Measurements from ENCODE around the gene CDH23. TPM values are rescaled to one million over a fixed set of nuclear protein-coding genes. Genes with fewer than 3 reads are reported as not detected.

CDH23 gene
- total and polyA plus RNA-seq, 5 donors: 2.4 to 6.3 (median 5.2) TPM

- H3K27me3 ChIP-seq (ENCODE audit: control insufficient read depth, insufficient read depth): no peaks in the 10 kb centered on the region
- 87% methylated on average over 9 of the region's 9 CpGs for WGBS
- intact Hi-C loops (cut with DNase I): no loop called here
- ATAC-seq (no peak), DNase-seq (no peak)
- no peaks in the 10 kb centered on the region for H3K9me3 ChIP-seq (ENCODE audit: control insufficient read depth, low read length)
- H3K4me3 ChIP-seq (ENCODE audit: low read length): no peak overlapping the region
- no peak overlapping the region for H3K27ac ChIP-seq (ENCODE audit: low read length)
- H3K4me1 ChIP-seq (ENCODE audit: control insufficient read depth, insufficient read depth, low read length): no peaks in the 10 kb centered on the region
Observed at GRCh38 chr10:71821909-71822763, 425.4 kb downstream of the CDH23 start.

GRCh38 chr10:71823356-71823755 lies 426.6 kb downstream of the CDH23 start:
- WGBS: 80% methylated on average over 4 of the region's 4 CpGs
- H3K4me1 ChIP-seq (ENCODE audit: control insufficient read depth, insufficient read depth, low read length): no peaks in the 10 kb centered on the region
- intact Hi-C loops (cut with DNase I): no loop called here
- H3K27ac ChIP-seq (ENCODE audit: low read length): no peak overlapping the region
- DNase-seq (no peak), ATAC-seq (no peak)
- no peak overlapping the region for H3K4me3 ChIP-seq (ENCODE audit: low read length)
- no peaks in the 10 kb centered on the region for H3K27me3 ChIP-seq (ENCODE audit: control insufficient read depth, insufficient read depth)
- H3K9me3 ChIP-seq (ENCODE audit: control insufficient read depth, low read length): no peaks in the 10 kb centered on the region

- WGBS: 96% methylated on average over 3 of the region's 3 CpGs
Observed at GRCh38 chr10:71824333-71824732, 427.6 kb downstream of the CDH23 start.

DNA sequence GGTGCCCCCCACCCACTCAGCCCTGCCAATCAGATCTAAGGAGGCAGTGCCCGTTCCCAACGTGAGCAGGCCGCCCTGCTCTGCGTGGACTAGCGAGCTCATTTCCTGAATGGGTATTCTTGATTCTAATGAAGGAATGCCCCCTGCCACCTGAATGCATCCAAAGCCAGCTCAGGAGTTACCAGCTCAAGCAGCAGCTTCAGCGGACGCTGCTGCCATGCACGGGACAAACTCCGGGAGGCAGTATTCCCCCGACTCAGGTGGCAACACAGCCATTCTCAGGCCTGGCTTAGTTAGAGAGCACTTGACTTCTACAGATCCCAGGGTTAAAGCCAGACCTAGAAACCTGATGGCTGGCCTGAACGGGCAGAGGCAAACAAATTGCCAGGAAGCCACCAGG lies 428.5 kb downstream of the CDH23 start:
- intact Hi-C loops (cut with DNase I): no loop called here
- no peak overlapping the region for H3K27ac ChIP-seq (ENCODE audit: low read length)
- no peaks in the 10 kb centered on the region for H3K9me3 ChIP-seq (ENCODE audit: control insufficient read depth, low read length)
- H3K4me1 ChIP-seq (ENCODE audit: control insufficient read depth, insufficient read depth, low read length): no peaks in the 10 kb centered on the region
- H3K4me3 ChIP-seq (ENCODE audit: low read length): no peak overlapping the region
- ATAC-seq: no peak
- no peak for DNase-seq
- H3K27me3 ChIP-seq (ENCODE audit: control insufficient read depth, insufficient read depth): no peaks in the 10 kb centered on the region
- 80% methylated on average over 11 of the region's 11 CpGs for WGBS

More at GRCh38 chr10:71824333-71824732, 427.6 kb downstream of the CDH23 start:
- Histone ChIP-seq H3K27me3 (ENCODE audit: control insufficient read depth, insufficient read depth) (no peaks in the 10 kb centered on the region), H3K4me1 (ENCODE audit: control insufficient read depth, insufficient read depth, low read length) (no peaks in the 10 kb centered on the region), H3K9me3 (ENCODE audit: control insufficient read depth, low read length) (no peaks in the 10 kb centered on the region), H3K27ac (ENCODE audit: low read length) (no peak overlapping the region), H3K4me3 (ENCODE audit: low read length) (no peak overlapping the region)
- intact Hi-C loops (cut with DNase I): no loop called here
- ATAC-seq (no peak), DNase-seq (no peak)

GRCh38 chr10:71827852-71828251 lies 431.1 kb downstream of the CDH23 start:
- intact Hi-C loops (cut with DNase I): no loop called here
- 81% methylated on average over 6 of the region's 6 CpGs for WGBS
- Histone ChIP-seq H3K4me3 (ENCODE audit: low read length) (no peak overlapping the region), H3K27ac (ENCODE audit: low read length) (no peak overlapping the region), H3K4me1 (ENCODE audit: control insufficient read depth, insufficient read depth, low read length) (no peaks in the 10 kb centered on the region), H3K27me3 (ENCODE audit: control insufficient read depth, insufficient read depth) (no peaks in the 10 kb centered on the region), H3K9me3 (ENCODE audit: control insufficient read depth, low read length) (no peaks in the 10 kb centered on the region)
- ATAC-seq (no peak), DNase-seq (no peak)

DNA sequence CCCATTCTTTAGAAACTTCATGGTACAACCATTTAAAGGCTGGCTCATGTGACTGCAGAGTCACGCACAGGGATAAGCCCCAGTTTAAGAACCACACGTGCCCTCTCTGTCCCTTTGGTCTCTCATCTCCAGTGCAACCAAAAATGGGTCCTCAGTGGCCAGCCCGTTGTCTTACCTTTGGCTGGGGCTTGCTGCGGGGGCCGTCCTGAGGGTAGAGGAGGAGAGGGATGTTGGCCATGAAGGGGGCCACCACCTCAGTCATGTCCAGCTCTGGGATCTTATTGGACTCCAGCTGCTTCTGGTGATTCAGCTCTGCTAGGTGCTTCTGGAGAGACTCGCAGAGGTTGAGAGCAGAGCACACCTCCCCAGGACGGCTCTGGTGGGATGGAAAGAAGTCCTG lies 432.0 kb downstream of the CDH23 start:
- Histone ChIP-seq H3K4me1 (ENCODE audit: control insufficient read depth, insufficient read depth, low read length) (no peaks in the 10 kb centered on the region), H3K4me3 (ENCODE audit: low read length) (no peak overlapping the region), H3K9me3 (ENCODE audit: control insufficient read depth, low read length) (no peaks in the 10 kb centered on the region), H3K27ac (ENCODE audit: low read length) (no peak overlapping the region), H3K27me3 (ENCODE audit: control insufficient read depth, insufficient read depth) (no peaks in the 10 kb centered on the region)
- DNase-seq: no peak
- ATAC-seq: no peak
- WGBS: 94% methylated on average over 7 of the region's 7 CpGs
- intact Hi-C loops (cut with DNase I): no loop called here

- Histone ChIP-seq H3K27me3 (ENCODE audit: control insufficient read depth, insufficient read depth) (no peaks in the 10 kb centered on the region), H3K4me1 (ENCODE audit: control insufficient read depth, insufficient read depth, low read length) (no peaks in the 10 kb centered on the region), H3K27ac (ENCODE audit: low read length) (no peak overlapping the region), H3K4me3 (ENCODE audit: low read length) (no peak overlapping the region), H3K9me3 (ENCODE audit: control insufficient read depth, low read length) (no peaks in the 10 kb centered on the region)
- 72% methylated on average over 5 of the region's 5 CpGs for WGBS
- peak; percentile 34 to 55 for ATAC-seq
- peak in 2 of 3 donors; percentile 61 to 69 for DNase-seq
- intact Hi-C loops (cut with DNase I): no loop called here
Observed at GRCh38 chr10:71829171-71829570, 432.5 kb downstream of the CDH23 start.

DNA sequence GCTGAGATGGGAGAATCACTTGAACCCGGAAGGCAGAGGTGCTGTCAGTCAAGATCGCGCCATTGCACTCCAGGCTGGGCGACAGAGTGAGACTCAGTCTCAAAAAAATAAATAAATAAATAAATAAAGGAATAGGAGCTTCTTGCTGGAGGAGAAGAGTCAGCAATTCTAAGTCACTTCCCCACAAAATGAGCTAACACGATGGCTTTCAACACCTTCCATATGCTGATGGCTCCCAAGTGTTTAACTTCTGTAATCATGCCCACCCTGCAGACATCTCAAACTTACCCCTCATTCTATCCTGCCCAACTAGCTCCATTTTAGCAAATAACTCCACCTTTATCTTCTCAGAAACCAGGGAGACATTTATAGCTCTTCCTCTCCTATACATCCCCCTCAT lies 433.2 kb downstream of the CDH23 start:
- intact Hi-C loops (cut with DNase I): loop anchor here in 3 of 4 donors (10.0 kb wide), 1 partner anchor 65 kb away; no protein-coding TSS in a partner anchor
- H3K4me3 ChIP-seq (ENCODE audit: low read length): no peak overlapping the region
- H3K4me1 ChIP-seq (ENCODE audit: control insufficient read depth, insufficient read depth, low read length): no peaks in the 10 kb centered on the region
- no peaks in the 10 kb centered on the region for H3K27me3 ChIP-seq (ENCODE audit: control insufficient read depth, insufficient read depth)
- ATAC-seq (no peak), DNase-seq (no peak)
- H3K9me3 ChIP-seq (ENCODE audit: control insufficient read depth, low read length): no peaks in the 10 kb centered on the region
- WGBS: 85% methylated on average over 5 of the region's 5 CpGs
- H3K27ac ChIP-seq (ENCODE audit: low read length): no peak overlapping the region

DNA sequence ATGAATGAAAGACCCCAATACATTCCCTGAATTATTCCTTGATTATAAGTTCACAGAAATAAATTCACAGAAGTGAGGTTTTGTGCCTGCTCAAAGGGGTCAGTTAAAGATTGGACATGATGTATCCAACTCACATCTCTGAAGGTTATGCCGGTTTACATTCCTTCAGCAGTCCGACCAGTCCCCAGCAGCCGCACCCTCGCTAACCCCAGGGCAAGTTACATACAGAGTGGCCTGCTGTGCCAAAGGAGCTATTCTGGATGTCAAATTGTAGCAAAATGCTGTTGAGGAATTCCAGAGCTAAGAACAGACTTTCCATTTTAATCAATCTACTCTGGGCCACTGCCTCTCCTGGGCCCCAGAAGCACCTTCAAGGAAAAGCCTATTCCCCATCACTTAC lies 434.0 kb downstream of the CDH23 start:
- DNase-seq (no peak), ATAC-seq (no peak)
- Histone ChIP-seq H3K27me3 (ENCODE audit: control insufficient read depth, insufficient read depth) (no peaks in the 10 kb centered on the region), H3K4me1 (ENCODE audit: control insufficient read depth, insufficient read depth, low read length) (peaks cover 2% of the 10 kb centered on the region), H3K4me3 (ENCODE audit: low read length) (no peak overlapping the region), H3K27ac (ENCODE audit: low read length) (no peak overlapping the region), H3K9me3 (ENCODE audit: control insufficient read depth, low read length) (no peaks in the 10 kb centered on the region)
- intact Hi-C loops (cut with DNase I): loop anchor here in 3 of 4 donors (10.0 kb wide), 1 partner anchor 64 kb away; no protein-coding TSS in a partner anchor
- 95% methylated on average over 4 of the region's 4 CpGs for WGBS

- intact Hi-C loops (cut with DNase I): loop anchor here in 3 of 4 donors (10.0 kb wide), 1 partner anchor 63 kb away; no protein-coding TSS in a partner anchor
- Histone ChIP-seq H3K4me1 (ENCODE audit: control insufficient read depth, insufficient read depth, low read length) (peaks cover 14% of the 10 kb centered on the region), H3K9me3 (ENCODE audit: control insufficient read depth, low read length) (no peaks in the 10 kb centered on the region), H3K27me3 (ENCODE audit: control insufficient read depth, insufficient read depth) (no peaks in the 10 kb centered on the region), H3K4me3 (ENCODE audit: low read length) (no peak overlapping the region), H3K27ac (ENCODE audit: low read length) (no peak overlapping the region)
- 93% methylated on average over 19 of the region's 19 CpGs for WGBS
- ATAC-seq (no peak), DNase-seq (no peak)
Observed at GRCh38 chr10:71831646-71832552, 435.2 kb downstream of the CDH23 start.

GRCh38 chr10:71832967-71833366 lies 436.2 kb downstream of the CDH23 start:
- 87% methylated on average over 5 of the region's 5 CpGs for WGBS
- DNase-seq: no peak
- Histone ChIP-seq H3K4me3 (ENCODE audit: low read length) (no peak overlapping the region), H3K4me1 (ENCODE audit: control insufficient read depth, insufficient read depth, low read length) (peaks cover 22% of the 10 kb centered on the region), H3K9me3 (ENCODE audit: control insufficient read depth, low read length) (no peaks in the 10 kb centered on the region), H3K27ac (ENCODE audit: low read length) (no peak overlapping the region), H3K27me3 (ENCODE audit: control insufficient read depth, insufficient read depth) (no peaks in the 10 kb centered on the region)
- intact Hi-C loops (cut with DNase I): loop anchor here in 3 of 4 donors (10.0 kb wide), 1 partner anchor 62 kb away; no protein-coding TSS in a partner anchor
- no peak for ATAC-seq

All from right cardiac atrium (tissue), 5 donors.